GM19023 (cell line): ENCODE measurements around the gene OR1J2.
A peak's percentile ranks its signal among the peaks of the same experiment; 100 is the strongest.
"Not testable (repeated sequence)": the region's sequence is repeated elsewhere in the genome, so short reads cannot be mapped to it uniquely, and the experiment has no call there.

Experiments
- ATAC-seq: cut with Tn5 transposase; IDR thresholded peaks from one replicate; pipeline ENCODE4 v1.9.1; 2021; ENCODE audit warnings: mild to moderate bottlenecking, moderate library complexity; ENCODE audit not compliant: unreplicated experiment

The OR1J2 gene, protein sequence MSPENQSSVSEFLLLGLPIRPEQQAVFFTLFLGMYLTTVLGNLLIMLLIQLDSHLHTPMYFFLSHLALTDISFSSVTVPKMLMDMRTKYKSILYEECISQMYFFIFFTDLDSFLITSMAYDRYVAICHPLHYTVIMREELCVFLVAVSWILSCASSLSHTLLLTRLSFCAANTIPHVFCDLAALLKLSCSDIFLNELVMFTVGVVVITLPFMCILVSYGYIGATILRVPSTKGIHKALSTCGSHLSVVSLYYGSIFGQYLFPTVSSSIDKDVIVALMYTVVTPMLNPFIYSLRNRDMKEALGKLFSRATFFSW

DNA sequence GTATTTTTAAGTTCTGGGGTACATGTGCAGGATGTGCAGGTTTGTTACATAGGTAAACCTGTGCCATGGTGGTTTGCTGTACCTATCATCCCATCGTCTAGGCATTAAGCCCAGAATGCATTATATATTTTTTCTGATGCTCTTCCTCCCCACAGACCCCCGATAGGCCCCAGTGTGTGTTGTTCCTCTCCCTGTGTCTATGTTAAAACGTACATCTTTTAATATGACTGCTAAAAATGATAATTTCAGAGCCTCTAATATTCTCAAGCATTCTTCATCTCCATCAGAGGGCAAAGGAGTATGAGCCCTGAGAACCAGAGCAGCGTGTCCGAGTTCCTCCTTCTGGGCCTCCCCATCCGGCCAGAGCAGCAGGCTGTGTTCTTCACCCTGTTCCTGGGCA, at the start of gene OR1J2:
Gene OR1J2 (plus strand): TSS at position 301 of the 400 bp plus-strand sequence. CDS start 0 bp downstream, at position 301.
- ATAC-seq: no peak

DNA sequence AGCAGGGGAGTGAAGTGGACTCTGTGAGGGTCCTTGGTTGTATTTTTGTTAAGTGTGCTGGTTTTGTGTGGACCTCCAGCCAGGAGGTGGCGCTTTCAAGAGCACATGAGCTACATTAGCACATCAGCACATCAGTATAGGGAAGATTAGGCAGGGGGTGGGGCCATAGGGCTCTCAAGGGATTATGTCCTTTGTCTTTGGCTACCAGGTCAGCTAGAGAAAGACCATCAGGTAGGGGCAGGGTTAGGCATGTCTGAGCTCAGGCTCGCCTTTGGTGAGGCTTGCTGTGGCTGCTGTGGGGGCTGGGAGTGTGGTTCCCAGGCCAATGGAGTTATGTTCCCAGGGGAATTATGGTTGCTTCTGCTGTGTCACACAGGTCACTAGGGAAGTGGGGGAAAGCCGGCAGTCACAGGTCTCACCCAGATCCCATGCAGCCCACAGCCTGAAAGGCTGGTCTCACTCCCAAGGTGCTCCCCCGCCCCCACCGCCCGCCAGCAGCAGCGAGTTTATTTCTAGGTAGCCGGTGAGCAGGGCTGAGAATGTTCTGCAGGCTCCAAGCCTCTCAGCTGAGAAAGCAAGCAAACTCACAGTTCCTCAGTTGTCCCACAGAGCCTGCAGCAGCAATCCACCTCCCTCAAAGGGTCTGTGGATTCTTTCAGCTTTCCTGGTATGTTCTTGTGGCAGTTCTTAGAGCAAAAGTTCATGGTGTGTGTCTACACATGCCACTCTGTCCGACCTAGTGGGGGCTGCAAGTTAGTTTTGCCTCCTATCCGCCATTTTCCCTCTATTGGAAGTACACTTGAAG, 46.6 kb upstream of the OR1J2 start:
- peak; percentile 75 for ATAC-seq

DNA sequence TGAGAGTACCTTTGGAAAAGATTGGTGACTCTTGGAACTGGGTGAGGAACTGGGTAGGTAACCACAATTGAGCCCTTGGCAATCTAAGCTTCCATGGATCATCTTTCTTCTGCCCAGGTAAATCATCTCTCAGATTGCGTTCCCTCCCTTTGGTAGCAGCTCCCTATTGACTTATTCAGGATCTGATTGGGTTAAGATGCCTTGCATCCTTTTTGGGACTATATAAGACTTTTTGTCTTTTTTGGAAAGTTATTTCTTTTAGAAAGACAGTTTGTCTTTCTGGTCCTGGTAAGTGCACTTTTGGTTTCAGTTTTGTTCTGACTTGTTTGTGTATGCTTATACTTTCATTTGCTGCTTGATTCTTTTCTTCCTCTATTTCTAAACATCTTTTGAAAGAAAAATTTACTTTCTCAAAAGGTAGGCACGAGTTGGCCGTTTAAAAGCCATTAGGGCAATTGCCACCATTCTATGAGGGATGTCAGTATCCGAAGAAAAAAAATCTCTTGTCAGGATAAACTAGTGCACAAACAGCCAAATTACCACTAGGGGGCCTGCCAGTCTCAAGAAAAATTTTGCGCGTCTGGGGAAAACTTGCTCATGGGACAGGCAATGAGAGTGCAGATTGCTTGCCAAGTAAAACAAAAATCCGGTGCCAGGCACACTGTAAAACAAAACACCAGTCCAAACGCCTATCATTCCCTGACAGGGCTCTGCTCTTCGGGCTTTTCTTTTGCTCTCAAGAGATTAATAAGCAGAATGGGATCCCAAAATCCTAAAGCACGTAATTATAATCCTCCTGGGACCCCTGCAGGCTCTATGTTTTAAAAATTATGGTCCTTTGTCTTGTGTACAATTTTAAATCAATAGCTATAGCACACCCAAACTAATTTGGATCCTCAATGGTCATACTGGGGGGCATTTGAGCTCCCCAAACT, 45.7 kb upstream of the OR1J2 start:
- peak; percentile 60 for ATAC-seq

DNA sequence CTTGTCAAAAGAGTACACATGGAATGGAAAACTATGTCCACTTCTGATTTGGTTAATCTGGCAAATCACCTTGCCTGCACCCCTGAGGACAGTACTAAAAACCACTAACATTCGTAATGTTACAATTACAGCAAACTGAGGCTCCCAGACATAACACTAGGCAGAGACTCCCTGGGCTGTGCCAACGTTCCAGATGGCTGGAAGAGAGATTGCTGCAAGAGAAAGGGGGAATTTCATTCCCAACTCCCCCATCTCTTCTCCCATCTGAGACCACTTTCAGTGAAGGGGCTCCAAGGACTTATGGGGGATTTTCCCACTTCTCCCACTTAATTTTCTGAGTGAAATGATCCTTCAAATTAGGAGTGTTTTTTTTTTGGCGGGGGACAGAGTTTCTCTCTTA, 44.1 kb upstream of the OR1J2 start:
- no peak for ATAC-seq

DNA sequence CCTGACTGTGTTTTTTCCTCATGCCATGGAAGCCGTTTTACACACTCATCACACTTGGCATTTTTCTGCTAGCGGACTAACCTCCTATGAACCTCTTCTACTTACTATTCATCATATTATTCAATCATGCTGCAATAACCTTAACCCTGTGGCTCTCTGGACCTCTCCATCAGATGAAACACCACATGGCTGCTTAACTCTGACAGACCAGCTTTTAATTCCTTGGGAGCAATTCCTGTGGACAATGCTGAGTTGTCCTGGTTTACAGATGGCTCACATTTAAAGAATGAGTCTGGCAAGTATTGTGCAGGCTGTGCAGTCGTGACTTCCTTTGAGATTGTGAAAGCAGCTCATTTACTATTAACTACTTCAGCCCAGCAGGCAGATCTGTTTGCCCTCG, 41.9 kb upstream of the OR1J2 start:
- no peak for ATAC-seq

DNA sequence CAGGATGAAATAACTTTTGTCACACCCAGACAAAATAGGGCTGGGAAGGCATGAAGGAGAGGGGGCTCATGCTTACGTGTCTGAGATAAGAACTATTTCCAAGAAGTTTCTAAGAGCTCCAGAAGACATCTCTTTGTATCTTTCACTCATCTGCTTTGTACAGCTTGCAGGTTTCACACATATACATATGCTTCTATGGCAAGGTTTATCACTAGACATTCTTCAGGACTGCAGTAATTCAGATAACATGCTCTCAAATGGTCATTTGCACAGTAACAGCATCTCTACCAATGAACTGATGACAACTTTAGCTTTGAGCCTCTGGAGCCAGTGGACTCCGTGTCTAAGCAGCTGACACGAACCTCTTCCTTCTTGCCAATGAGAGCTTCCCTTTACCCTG, 36.0 kb upstream of the OR1J2 start:
- ATAC-seq: no peak

DNA sequence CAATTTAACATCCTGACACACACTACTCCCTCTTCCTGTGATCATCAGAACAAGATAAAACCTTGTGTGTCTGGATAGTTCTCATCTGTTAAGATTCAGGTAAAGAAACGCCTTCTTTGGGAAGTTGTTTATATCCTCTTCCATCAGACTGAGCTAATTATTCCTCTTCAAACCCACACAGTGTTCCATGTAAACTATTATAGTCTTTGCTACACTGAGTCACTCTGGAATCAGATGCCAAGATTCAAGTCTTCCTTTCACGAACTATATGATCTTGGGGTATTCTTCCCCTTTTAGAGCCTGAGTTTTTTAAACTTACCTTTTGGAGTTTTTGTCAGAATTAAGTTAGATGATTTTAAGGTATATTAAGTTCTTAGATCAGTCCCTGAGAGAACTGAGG, 34.9 kb upstream of the OR1J2 start:
- ATAC-seq: no peak

DNA sequence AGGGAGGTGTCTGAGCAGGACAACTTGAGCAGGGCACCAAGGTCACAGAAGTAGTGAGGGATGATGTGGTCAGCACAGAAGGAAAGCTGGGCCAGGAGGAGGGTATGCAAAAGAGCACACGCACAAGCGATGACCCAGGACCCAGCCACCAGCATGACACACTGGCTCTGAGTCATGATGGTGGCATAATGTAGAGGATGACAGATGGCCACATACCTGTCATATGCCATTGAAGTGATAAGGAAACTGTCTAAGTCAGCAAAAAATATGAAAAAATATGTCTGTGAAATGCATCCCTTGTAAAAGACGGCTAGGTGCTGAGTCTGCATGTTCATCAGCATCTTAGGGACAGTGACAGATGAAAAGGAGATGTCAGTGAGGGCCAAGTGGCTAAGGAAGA, 33.3 kb upstream of the OR1J2 start:
- no peak for ATAC-seq

DNA sequence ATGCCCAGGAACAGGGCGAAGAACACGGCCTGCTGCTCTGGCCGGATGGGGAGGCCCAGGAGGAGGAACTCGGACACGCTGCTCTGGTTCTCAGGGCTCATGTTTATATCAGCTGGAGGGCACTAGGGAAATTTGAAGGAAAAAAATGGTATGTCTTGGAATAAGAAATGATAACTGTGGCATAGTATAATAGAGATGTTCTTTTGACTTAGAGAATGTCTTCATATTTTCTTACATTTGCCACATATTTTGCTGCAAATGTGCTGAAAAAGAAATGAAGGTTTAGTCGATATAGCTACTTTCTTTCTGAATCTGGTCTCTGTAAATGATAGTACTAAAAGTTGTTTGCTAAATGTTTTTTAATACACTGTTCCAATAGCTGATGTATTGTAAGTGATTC, 32.8 kb upstream of the OR1J2 start, which contains the start of gene OR1J1:
Gene OR1J1 (minus strand): TSS at position 101 of the 400 bp plus-strand sequence. CDS start 0 bp downstream, at position 101.
- ATAC-seq: no peak

DNA sequence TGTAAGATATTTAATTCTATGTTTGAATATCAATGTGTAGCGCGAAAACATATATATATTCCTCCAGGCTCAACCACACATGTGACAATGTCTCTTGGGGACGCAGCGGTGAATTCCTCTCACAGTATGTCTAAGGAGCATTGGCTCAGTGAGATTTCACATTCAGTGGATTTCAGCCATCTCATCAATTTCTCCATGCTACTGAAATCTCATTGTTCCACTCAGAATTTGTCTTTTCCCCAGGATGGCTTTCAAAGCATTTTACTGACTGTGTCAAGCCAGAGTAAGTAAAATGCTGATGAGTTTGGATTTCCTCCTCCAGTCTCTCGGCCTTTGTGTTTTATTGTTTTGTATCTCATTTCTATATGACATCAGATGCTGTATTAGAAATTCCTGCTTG, 31.5 kb upstream of the OR1J2 start:
- no peak for ATAC-seq

DNA sequence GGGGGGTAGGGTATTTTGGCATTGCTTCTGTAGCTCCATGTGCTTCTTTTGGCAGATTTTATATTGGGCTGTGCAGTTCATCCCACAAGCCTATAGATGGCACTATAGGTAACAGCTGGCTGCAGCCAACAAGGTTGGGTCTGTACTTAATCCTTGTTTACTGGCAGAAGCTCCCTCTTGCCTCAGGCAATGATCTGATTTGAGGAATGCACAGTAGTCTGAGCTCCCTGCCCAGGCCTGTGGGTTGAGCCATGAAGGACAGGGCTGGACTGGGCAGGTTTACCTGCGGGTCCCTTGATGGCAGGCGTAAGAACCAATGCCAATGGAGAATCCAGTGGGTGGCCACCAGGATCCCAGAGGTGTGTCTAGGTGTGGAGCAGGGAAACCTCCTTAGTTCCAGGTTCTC, 11.7 kb upstream of the OR1J2 start:
- ATAC-seq: no peak

DNA sequence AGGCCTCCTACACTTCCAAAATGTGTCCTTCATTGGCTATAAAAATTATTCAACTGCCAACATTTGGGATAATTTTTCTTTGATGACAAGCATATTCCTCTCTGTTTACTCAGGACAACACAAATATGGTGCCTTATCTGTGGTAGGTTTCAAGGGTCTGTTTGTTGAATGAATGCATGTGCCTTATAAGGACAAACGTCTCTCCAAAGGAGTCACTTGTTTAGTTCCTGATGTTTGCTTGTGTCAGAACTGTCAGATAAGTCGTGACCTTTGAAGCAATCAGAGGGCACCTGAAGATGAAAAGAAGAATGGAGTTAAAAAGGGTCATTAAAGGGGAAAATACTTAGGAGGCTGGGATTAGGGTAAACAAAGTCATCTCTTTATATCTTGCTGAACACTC, 3.6 kb upstream of the OR1J2 start:
- no peak for ATAC-seq

DNA sequence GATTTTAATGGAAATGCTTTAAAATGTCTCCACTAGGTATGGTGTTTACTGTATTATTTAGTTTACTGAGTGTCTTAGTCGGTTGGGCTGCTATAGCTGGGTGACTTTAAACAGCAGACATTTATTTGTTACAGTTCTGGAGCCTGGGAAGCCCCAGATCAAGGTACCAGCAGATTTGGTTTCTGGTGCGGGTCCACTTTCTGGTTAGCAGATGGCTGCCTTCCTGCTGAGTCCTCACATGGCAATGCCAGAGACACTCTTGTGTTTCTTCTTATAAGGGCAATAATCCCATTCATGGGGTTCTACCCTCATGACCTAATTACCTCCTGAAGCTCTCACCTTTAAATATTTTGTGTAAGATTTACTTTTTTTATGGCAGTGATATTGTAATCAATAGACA, 7.6 kb downstream of the OR1J2 start:
- ATAC-seq: no peak

DNA sequence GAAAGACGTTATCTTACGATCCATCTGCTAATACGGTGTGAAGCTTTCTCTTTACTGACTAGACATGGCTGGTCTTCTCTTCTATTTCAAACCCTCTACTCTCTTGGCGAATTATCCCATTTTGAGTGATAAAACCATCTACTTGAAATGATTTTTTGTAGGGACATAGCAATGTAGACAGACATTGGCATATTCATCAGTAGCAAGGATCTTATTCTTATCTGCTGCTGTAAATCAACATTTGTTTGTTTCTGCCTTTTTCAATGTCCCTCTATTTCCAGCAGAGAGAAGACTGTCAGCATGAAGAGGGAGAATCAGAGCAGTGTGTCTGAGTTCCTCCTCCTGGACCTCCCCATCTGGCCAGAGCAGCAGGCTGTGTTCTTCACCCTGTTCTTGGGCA, 8.2 kb downstream of the OR1J2 start, which contains the start of gene OR1J4:
Gene OR1J4 (plus strand): TSS at position 301 of the 400 bp plus-strand sequence. CDS start 0 bp downstream, at position 301.
- ATAC-seq: no peak

DNA sequence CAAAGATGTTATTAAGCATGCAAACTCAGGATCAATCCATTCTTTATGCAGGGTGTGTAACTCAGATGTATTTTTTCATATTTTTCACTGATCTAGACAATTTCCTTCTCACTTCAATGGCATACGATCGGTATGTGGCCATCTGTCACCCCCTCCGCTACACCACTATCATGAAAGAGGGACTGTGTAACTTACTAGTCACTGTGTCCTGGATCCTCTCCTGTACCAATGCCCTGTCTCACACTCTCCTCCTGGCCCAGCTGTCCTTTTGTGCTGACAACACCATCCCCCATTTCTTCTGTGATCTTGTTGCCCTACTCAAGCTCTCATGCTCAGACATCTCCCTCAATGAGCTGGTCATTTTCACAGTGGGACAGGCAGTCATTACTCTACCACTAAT, 8.8 kb downstream of the OR1J2 start:
- no peak for ATAC-seq

DNA sequence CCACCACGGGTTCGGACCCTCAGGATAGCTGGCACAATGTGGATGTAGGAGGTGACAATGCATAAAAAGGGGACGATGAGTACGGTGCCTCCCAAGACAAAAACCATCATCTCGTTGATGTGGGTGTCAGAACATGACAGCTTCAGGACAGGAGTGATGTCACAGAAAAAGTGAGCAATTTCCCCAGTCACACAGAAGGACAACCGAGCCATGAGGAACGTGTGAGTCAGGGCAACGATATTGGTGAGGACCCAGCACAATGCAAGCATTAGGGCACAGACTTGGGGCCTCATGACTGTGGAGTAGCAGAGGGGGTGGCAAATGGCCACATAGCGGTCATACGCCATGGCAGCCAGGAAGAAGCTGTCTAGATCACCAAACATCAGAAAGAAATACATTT, 16.0 kb downstream of the OR1J2 start:
- no peak for ATAC-seq

DNA sequence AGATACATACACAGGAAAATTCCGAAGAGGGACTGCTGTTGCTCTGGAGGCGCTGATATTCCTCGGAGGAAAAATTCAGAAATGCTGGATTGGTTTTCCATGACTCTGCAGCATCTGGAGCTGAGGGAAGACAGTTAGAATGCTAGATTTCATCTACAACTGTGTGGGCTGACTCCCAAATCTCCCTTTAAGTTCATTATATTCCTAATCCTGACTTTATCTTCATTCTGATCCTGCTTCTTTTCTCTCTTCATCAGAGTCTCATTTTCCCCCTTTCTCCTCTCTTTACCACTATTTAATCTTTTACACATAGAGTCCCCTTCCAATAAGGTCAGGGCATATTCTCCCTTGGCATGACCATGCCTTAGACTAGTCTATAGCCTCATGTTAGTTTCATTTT, 16.6 kb downstream of the OR1J2 start, which contains the start of gene OR1N1:
Gene OR1N1 (minus strand): TSS at position 101 of the 400 bp plus-strand sequence. CDS start 0 bp downstream, at position 101.
- no peak for ATAC-seq

DNA sequence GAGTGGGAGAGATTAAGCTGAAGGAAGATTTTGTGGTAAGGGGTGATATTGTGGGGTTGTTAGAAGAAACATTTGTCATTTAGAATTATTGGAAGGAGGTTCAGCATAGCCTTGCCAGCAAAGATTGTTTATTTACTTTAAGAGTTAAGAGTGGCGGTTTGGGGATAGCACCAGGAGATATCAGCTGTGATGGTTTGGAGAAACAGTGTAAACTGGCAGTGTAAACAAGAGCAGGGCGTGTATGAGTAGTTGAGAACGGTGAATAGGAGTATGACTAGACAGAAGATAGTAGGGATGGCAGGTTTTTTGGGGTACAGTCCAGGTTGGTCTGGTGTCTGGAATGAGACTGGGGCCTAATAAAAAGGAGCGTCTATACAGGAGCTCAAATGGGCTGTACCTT, 20.6 kb downstream of the OR1J2 start:
- ATAC-seq: not testable (repeated sequence)

DNA sequence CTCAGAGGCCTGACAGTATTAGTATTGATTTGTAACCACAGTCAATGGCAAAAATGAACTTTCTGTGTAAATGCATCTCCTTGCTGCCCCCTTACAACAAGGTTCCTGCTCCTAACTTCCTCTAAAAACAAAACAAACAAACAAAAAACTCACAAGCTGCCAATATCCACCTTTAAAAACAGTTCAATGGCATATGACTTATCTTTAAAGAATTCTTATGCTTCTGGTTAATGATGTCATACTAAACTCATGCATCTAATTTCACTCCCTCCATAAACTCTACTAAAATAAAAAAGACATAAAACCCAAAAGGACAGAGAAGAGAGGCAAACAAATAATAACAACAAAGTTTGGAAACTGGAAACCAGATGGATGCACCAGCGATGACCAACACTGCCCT, 25.5 kb downstream of the OR1J2 start:
- no peak for ATAC-seq

DNA sequence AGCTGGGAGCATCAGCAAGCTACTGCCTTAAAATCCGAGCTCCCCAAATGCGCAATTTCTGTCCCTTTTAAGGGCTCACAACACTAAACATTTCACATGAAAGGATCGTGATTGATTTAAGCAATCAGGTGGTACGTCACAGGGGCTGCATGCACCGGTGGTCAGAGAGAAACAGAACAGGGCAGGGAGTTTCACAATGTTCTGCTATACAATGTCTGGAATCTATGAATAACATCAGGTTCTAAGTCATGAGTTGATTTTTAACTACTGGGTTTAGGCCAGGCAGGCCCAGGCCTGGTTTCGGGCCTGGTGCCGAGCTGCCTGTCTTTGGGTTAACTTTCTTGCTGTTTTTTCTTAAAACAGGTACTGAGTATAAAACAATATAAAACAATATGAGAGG, 26.5 kb downstream of the OR1J2 start:
- ATAC-seq: not testable (repeated sequence)

DNA sequence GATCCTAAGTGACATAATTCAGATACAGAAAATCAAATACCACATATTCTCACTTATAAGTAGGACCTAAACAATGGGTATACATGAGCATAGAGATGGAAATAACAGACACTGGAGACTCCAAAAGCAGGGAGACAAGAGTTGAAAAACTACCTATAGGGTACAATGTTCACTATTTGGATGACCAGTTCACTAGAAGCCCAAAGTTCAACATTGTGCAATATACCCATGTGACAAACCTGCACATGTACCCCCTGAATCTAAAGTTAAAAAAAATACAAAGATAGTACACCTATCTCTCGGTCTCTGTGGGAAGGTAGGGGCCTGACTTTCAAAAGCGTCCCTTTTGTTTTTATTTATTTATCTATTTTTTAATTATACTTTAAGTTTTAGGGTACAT, 28.2 kb downstream of the OR1J2 start:
- no peak for ATAC-seq
